IMR-90 (cell line): Measurements from ENCODE around the gene TXNRD1. TPM values are rescaled to one million over a fixed set of nuclear protein-coding genes. Genes with fewer than 3 reads are reported as not detected.
A peak's percentile ranks its signal among the peaks of the same experiment; 100 is the strongest.

Source experiments
- ATAC-seq: fragments of 200-7000 bp; cut with Tn5 transposase; 2 replicates; pipeline ENCODE4 v1.9.1; 2020; ENCODE audit warnings: low read depth, mild to moderate bottlenecking, moderate library complexity
- BruUV-seq: library from RNA; stranded (reverse); fragments of 400-500 nt; replicated peaks from 2 replicates; lab custom pipeline; 2021; lab: Mats Ljungman, UMichigan
- CTCF ChIA-PET: fragments of 300-600 bp; formaldehyde crosslinking; extraction: SDS; loops from one replicate; lab custom pipeline; 2021; ENCODE audit warnings: antibody characterized with exemption; lab: Yijun Ruan, JAX
- POLR2A ChIA-PET: fragments of 300-600 bp; sonication (Branson Sonifier 250); formaldehyde crosslinking; loops from one replicate; lab custom pipeline; 2022; ENCODE audit warnings: antibody characterized with exemption; ENCODE audit not compliant: unreplicated experiment; lab: Charles Lee
- DNase-seq: peaks from one replicate; pipeline ENCODE4 v3.0.0; 2013
- H2AFZ ChIP-seq: replicated peaks from 2 replicates; pipeline ENCODE3; 2013; ENCODE audit warnings: low read length, mild to moderate bottlenecking; ENCODE audit not compliant: poor library complexity
- H2AK5ac ChIP-seq: 2 replicates; pipeline ENCODE4 v1.6.1; 2013; ENCODE audit warnings: low read depth, low read length, inconsistent platforms
- H2AK9ac ChIP-seq: replicated peaks from 2 replicates; pipeline ENCODE3; 2013; ENCODE audit warnings: mild to moderate bottlenecking, low read depth, low read length, moderate library complexity; ENCODE audit not compliant: poor library complexity
- H2BK120ac ChIP-seq: 2 replicates; pipeline ENCODE4 v1.6.1; 2013; ENCODE audit warnings: low read depth, low read length, inconsistent platforms
- H2BK15ac ChIP-seq: 3 replicates; pipeline ENCODE4 v1.6.1; 2013; ENCODE audit warnings: low read depth, low read length, inconsistent platforms
- H2BK20ac ChIP-seq: 2 replicates; pipeline ENCODE4 v1.6.1; 2013; ENCODE audit warnings: low read depth, mild to moderate bottlenecking, inconsistent platforms, low read length, moderate library complexity
- H2BK5ac ChIP-seq: 2 replicates; pipeline ENCODE4 v1.6.1; 2013; ENCODE audit warnings: mild to moderate bottlenecking, low read depth, low read length, inconsistent platforms; ENCODE audit not compliant: poor library complexity, severe bottlenecking
- H3K14ac ChIP-seq: replicated peaks from 2 replicates; pipeline ENCODE4 v1.6.1; 2013; ENCODE audit warnings: low read depth, low read length, inconsistent platforms
- H3K18ac ChIP-seq: 2 replicates; pipeline ENCODE4 v1.6.1; 2013; ENCODE audit warnings: low read depth, low read length, control low read depth
- H3K23ac ChIP-seq: 2 replicates; pipeline ENCODE4 v1.6.1; 2013; ENCODE audit warnings: low read depth, low read length, inconsistent platforms
- H3K27ac ChIP-seq: 2 replicates; pipeline ENCODE4 v1.5.1; 2013; ENCODE audit warnings: mild to moderate bottlenecking, control low read depth, low read length; ENCODE audit not compliant: insufficient read depth
- H3K27me3 ChIP-seq: 2 replicates; pipeline ENCODE4 v1.6.1; 2013; ENCODE audit warnings: low read length; ENCODE audit not compliant: control insufficient read depth, insufficient read depth
- H3K36me3 ChIP-seq: 2 replicates; pipeline ENCODE4 v1.6.1; 2013; ENCODE audit warnings: low read length, mixed read lengths; ENCODE audit not compliant: control insufficient read depth, insufficient read depth
- H3K4ac ChIP-seq: 2 replicates; pipeline ENCODE4 v1.6.1; 2013; ENCODE audit warnings: low read depth, low read length, inconsistent platforms
- H3K4me1 ChIP-seq: 2 replicates; pipeline ENCODE4 v1.6.1; 2013; ENCODE audit warnings: low read length, mixed read lengths; ENCODE audit not compliant: control insufficient read depth, insufficient read depth
- H3K4me2 ChIP-seq: 2 replicates; pipeline ENCODE4 v1.6.1; 2013; ENCODE audit warnings: low read depth, mild to moderate bottlenecking, control low read depth, low read length, moderate library complexity
- H3K4me3 ChIP-seq: 2 replicates; pipeline ENCODE4 v1.5.1; 2013; ENCODE audit warnings: low read depth, mild to moderate bottlenecking, control low read depth, low read length, moderate library complexity; ENCODE audit not compliant: insufficient read depth
- H3K56ac ChIP-seq: 2 replicates; pipeline ENCODE4 v1.6.1; 2013; ENCODE audit warnings: low read length, inconsistent platforms; ENCODE audit not compliant: insufficient read depth; ENCODE audit errors: extremely low read depth
- H3K79me1 ChIP-seq, 2 experiments: 2 replicates each; pipeline ENCODE4 v1.6.1; 2013; ENCODE audit warnings: low read length in 2 of 2, inconsistent platforms in 1 of 2, low read depth in 1 of 2
- H3K9ac ChIP-seq: 2 replicates; pipeline ENCODE4 v1.6.1; 2013; ENCODE audit warnings: low read depth, low read length, control low read depth
- H3K9me1 ChIP-seq: 2 replicates; pipeline ENCODE4 v1.6.1; 2013; ENCODE audit warnings: low read length, inconsistent platforms; ENCODE audit not compliant: insufficient read depth
- H3K9me3 ChIP-seq: 2 replicates; pipeline ENCODE4 v1.6.1; 2013; ENCODE audit warnings: low read length; ENCODE audit not compliant: control insufficient read depth, insufficient read depth
- H4K20me1 ChIP-seq: 2 replicates; pipeline ENCODE4 v1.6.1; 2013; ENCODE audit warnings: low read length, inconsistent platforms; ENCODE audit not compliant: insufficient read depth
- H4K5ac ChIP-seq: 2 replicates; pipeline ENCODE4 v1.6.1; 2013; ENCODE audit warnings: mild to moderate bottlenecking, low read depth, low read length, control low read depth
- H4K8ac ChIP-seq, 2 experiments: 2 replicates each; pipeline ENCODE4 v1.6.1; 2013; ENCODE audit warnings: low read depth in 2 of 2, low read length in 2 of 2, control low read depth in 1 of 2, inconsistent platforms in 1 of 2
- H4K91ac ChIP-seq: 2 replicates; pipeline ENCODE4 v1.6.1; 2013; ENCODE audit warnings: low read depth, low read length, inconsistent platforms; ENCODE audit not compliant: insufficient read depth
- CEBPB ChIP-seq: IDR thresholded peaks from 2 replicates; pipeline ENCODE4 v1.6.1; 2012; ENCODE audit warnings: low read depth, low read length, improper control_type of control experiment
- CTCF ChIP-seq: conservative IDR thresholded peaks from 2 replicates; pipeline ENCODE4 v1.5.1; 2012; ENCODE audit warnings: mild to moderate bottlenecking, low read depth, low read length, improper control_type of control experiment
- WGBS, 2 experiments: methylation state at CpG; one replicate each; pipeline versions ENCODE4 v1.1.5 to v1.1.7; 2013; ENCODE audit warnings: missing lambda C conversion rate in 2 of 2; ENCODE audit not compliant: insufficient read length in 1 of 2; ENCODE audit errors: extremely low coverage in 2 of 2; 5-methylcytosine and 5-hydroxymethylcytosine counted together
- dilution Hi-C: fragments of 300-500 bp; cut with HindIII; formaldehyde crosslinking; loops from one replicate; pipeline ENCODE4 v1.14.3; 2018; ENCODE audit warnings: low sequenced_read_pairs; ENCODE audit not compliant: unreplicated experiment
- in situ Hi-C: fragments of 300-500 bp; cut with MboI; formaldehyde crosslinking; loops from 3 replicates; pipeline ENCODE4 v1.14.3; 2019; ENCODE audit warnings: low sequenced_read_pairs, inconsistent platforms, mixed read lengths
- intact Hi-C: fragments of 100-400 bp; cut with micrococcal nuclease; formaldehyde crosslinking; loops from 2 replicates; pipeline ENCODE4 v1.10.0; 2022
- polyA plus RNA-seq, 3 experiments: library from polyadenylated mRNA; depleted of rRNA; stranded (reverse); fragments of >200 nt; gene quantifications; 2 replicates each; pipeline ENCODE4 v1.2.3, GENCODE V29; 2012; ENCODE audit warnings: low replicate concordance in 1 of 3
- total RNA-seq: library from RNA; depleted of rRNA; stranded (reverse); fragments of >200 nt; gene quantifications from 2 replicates; pipeline ENCODE4 v1.2.3, GENCODE V29; 2012

The TXNRD1 gene
- total and polyA plus RNA-seq, 2 of the 4 experiments (the other 2 are of a cell fraction): 379 to 582 TPM

DNA sequence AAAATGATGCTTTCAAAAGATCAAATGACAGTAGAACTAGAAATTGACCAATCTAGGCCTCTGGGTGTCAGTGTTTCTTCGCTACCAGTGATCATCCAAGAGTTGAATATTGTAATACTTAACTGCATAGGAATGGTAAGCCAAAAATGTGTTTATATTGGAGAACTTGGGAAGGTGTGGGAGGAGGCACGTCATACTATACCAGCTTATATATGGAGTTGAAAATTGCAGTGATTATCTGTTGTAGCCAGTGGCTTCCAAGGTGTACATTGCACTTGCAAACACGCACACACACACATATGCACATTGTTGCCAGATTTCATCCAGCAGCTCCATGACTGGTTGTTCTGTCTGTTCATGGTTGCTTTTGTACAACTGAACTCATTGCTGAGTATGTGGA, 124.1 kb downstream of the TXNRD1 start:
- peaks cover 7% of the 10 kb centered on the region; the same call in 1 of the 2 replicates for H3K4me1 ChIP-seq
- no peak overlapping the region for H2AFZ ChIP-seq
- H2AK5ac ChIP-seq: no peak overlapping the region
- BruUV-seq: no TSS peak
- in situ Hi-C loops: no loop called here
- H4K91ac ChIP-seq: no peak overlapping the region
- H4K8ac ChIP-seq: no peak overlapping the region
- no peak overlapping the region for H3K4ac ChIP-seq
- H3K9me1 ChIP-seq: peaks cover 11% of the 10 kb centered on the region
- no peak overlapping the region for H2BK20ac ChIP-seq
- H3K4me3 ChIP-seq: no peak overlapping the region
- no peak overlapping the region for H3K18ac ChIP-seq
- no peak overlapping the region for H4K5ac ChIP-seq
- peaks cover 40 to 65% of the 10 kb centered on the region in 2 experiments for H3K79me1 ChIP-seq
- dilution Hi-C loops: no loop called here
- H2AK9ac ChIP-seq: no peak overlapping the region
- no peak overlapping the region for H3K27ac ChIP-seq
- no peak overlapping the region for H3K9ac ChIP-seq
- peak overlapping the region; percentile 51; the same call in 1 of the 2 replicates for H3K23ac ChIP-seq
- H2BK120ac ChIP-seq: no peak overlapping the region
- H3K9me3 ChIP-seq: no peaks in the 10 kb centered on the region
- intact Hi-C loops: no loop called here
- no CpG with 5 or more reads among the region's 3 CpGs for WGBS, 2 experiments
- H3K56ac ChIP-seq: no peak overlapping the region
- peaks cover 72% of the 10 kb centered on the region for H4K20me1 ChIP-seq
- no peaks in the 10 kb centered on the region for H3K27me3 ChIP-seq
- peak overlapping the region; percentile 14 for H2BK5ac ChIP-seq
- TF ChIP-seq CTCF (0 out of 2 replicates have a peak, but pooled peaks have one; percentile 13), CEBPB (no peak)
- ChIA-PET POLR2A (no interaction called here), CTCF (interaction anchor here (0.6 kb wide), 1 partner anchor 323 kb away, joined by 3 read pairs; no protein-coding TSS in a partner anchor)
- H2BK15ac ChIP-seq: no peak overlapping the region
- no peak overlapping the region for H3K4me2 ChIP-seq
- H3K14ac ChIP-seq: no peak overlapping the region; the same call in 1 of the 2 replicates
- peaks cover 63% of the 10 kb centered on the region for H3K36me3 ChIP-seq
- DNase-seq (peak; percentile 54), ATAC-seq (peak; percentile 10; the same call in 1 of the 2 replicates)
